ENCODE data around the gene SASH1. TPM values are rescaled to one million over a fixed set of nuclear protein-coding genes. Genes with fewer than 3 reads are reported as not detected.

Gene SASH1
- total RNA-seq, 1 experiment from 2014 or later, result 12.3 TPM

GRCh38 chr6:148359228-148359627 is 16.6 kb downstream of the SASH1 start:
- no peaks in the 10 kb centered on the region for H3K4me1 Mint-ChIP-seq (ENCODE audit: low read depth, unreplicated experiment)
- no peaks in the 10 kb centered on the region for H3K36me3 Mint-ChIP-seq (ENCODE audit: insufficient read depth, unreplicated experiment)
- no peak overlapping the region for H3K27ac Mint-ChIP-seq (ENCODE audit: unreplicated experiment)
- no peak for DNase-seq
- no peaks in the 10 kb centered on the region for H3K9me3 Mint-ChIP-seq (ENCODE audit: low read depth, unreplicated experiment)
- no peaks in the 10 kb centered on the region for H3K27me3 Mint-ChIP-seq (ENCODE audit: unreplicated experiment)
- CTCF ChIA-PET, result no interaction called here
- no peak overlapping the region for H3K4me3 Mint-ChIP-seq (ENCODE audit: low read depth, unreplicated experiment)
- intact Hi-C loops (cut with micrococcal nuclease; ENCODE audit: unreplicated experiment), result no loop called here
- no TSS peak for BruUV-seq (replicated peaks)
- no peak for TF ChIP-seq CTCF (IDR thresholded peaks at IDR 0.05; ENCODE audit: unreplicated experiment)

GRCh38 chr6:148364056-148364824 is 21.6 kb downstream of the SASH1 start:
- no peaks in the 10 kb centered on the region for H3K27me3 Mint-ChIP-seq (ENCODE audit: unreplicated experiment)
- CTCF ChIA-PET, result no interaction called here
- no peaks in the 10 kb centered on the region for H3K4me1 Mint-ChIP-seq (ENCODE audit: low read depth, unreplicated experiment)
- no peak for TF ChIP-seq CTCF (IDR thresholded peaks at IDR 0.05; ENCODE audit: unreplicated experiment)
- H3K4me3 Mint-ChIP-seq (ENCODE audit: low read depth, unreplicated experiment), result no peak overlapping the region
- no peak for DNase-seq
- no peaks in the 10 kb centered on the region for H3K36me3 Mint-ChIP-seq (ENCODE audit: insufficient read depth, unreplicated experiment)
- BruUV-seq (replicated peaks), result no TSS peak
- no peak overlapping the region for H3K27ac Mint-ChIP-seq (ENCODE audit: unreplicated experiment)
- H3K9me3 Mint-ChIP-seq (ENCODE audit: low read depth, unreplicated experiment), result no peaks in the 10 kb centered on the region
- intact Hi-C loops (cut with micrococcal nuclease; ENCODE audit: unreplicated experiment), result no loop called here

GRCh38 chr6:148365041-148365440 is 22.4 kb downstream of the SASH1 start:
- Mint-ChIP-seq H3K27me3 (ENCODE audit: unreplicated experiment) (no peaks in the 10 kb centered on the region), H3K4me3 (ENCODE audit: low read depth, unreplicated experiment) (no peak overlapping the region), H3K9me3 (ENCODE audit: low read depth, unreplicated experiment) (no peaks in the 10 kb centered on the region), H3K36me3 (ENCODE audit: insufficient read depth, unreplicated experiment) (no peaks in the 10 kb centered on the region), H3K4me1 (ENCODE audit: low read depth, unreplicated experiment) (no peaks in the 10 kb centered on the region), H3K27ac (ENCODE audit: unreplicated experiment) (no peak overlapping the region)
- intact Hi-C loops (cut with micrococcal nuclease; ENCODE audit: unreplicated experiment), result no loop called here
- CTCF ChIA-PET, result no interaction called here
- no peak for DNase-seq
- no peak for TF ChIP-seq CTCF (IDR thresholded peaks at IDR 0.05; ENCODE audit: unreplicated experiment)
- no TSS peak for BruUV-seq (replicated peaks)

- CTCF ChIA-PET, result no interaction called here
- no peak overlapping the region for H3K27ac Mint-ChIP-seq (ENCODE audit: unreplicated experiment)
- no peak for DNase-seq
- no peaks in the 10 kb centered on the region for H3K9me3 Mint-ChIP-seq (ENCODE audit: low read depth, unreplicated experiment)
- intact Hi-C loops (cut with micrococcal nuclease; ENCODE audit: unreplicated experiment), result no loop called here
- BruUV-seq (replicated peaks), result no TSS peak
- TF ChIP-seq CTCF (IDR thresholded peaks at IDR 0.05; ENCODE audit: unreplicated experiment), result no peak
- H3K4me3 Mint-ChIP-seq (ENCODE audit: low read depth, unreplicated experiment), result no peak overlapping the region
- no peaks in the 10 kb centered on the region for H3K4me1 Mint-ChIP-seq (ENCODE audit: low read depth, unreplicated experiment)
- no peaks in the 10 kb centered on the region for H3K27me3 Mint-ChIP-seq (ENCODE audit: unreplicated experiment)
- H3K36me3 Mint-ChIP-seq (ENCODE audit: insufficient read depth, unreplicated experiment), result no peaks in the 10 kb centered on the region
Observed at GRCh38 chr6:148367411-148368024, 24.9 kb downstream of the SASH1 start.

Measured in Calu3 (cell line).